PFSK-1 (cell line): Measurements from ENCODE around the gene TBC1D9B.

Experiments
- SIN3A ChIP-seq: IDR thresholded peaks from 2 replicates; pipeline ENCODE4 v1.6.1; 2012; ENCODE audit warnings: mild to moderate bottlenecking, low read length, moderate library complexity, borderline replicate concordance; ENCODE audit not compliant: insufficient read depth
- TAF1 ChIP-seq: IDR thresholded peaks from 2 replicates; pipeline ENCODE4 v1.6.1; 2012; ENCODE audit warnings: low read length, control low read depth, borderline replicate concordance; ENCODE audit not compliant: insufficient read depth

DNA sequence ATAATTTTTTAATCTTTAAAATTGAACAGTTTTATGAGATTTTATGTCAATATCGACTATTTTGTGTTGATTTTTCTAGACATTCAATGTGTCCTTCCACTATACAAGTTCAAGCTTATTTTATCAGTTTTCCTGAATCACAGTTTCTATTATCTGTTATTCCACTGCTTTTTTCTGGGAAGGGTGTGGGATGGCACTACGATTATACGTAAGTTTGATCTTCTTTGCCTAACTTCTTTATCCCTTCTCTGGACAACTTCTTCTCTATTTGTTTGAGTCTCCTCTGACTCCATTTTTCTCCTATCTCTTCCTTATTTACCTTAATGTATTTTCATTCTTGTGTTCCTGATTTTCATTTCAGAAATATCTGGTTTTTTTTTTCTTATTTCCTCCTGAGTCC, 24.5 kb downstream of the TBC1D9B start:
- no peak for TF ChIP-seq TAF1
- no peak for TF ChIP-seq SIN3A
